GM18511 (cell line): ENCODE measurements around the gene GPSM3.
A peak's percentile ranks its signal among the peaks of the same experiment; 100 is the strongest.
"Not testable (repeated sequence)": the region's sequence is repeated elsewhere in the genome, so short reads cannot be mapped to it uniquely, and the experiment has no call there.

Experiments
- ATAC-seq: cut with Tn5 transposase; IDR thresholded peaks from one replicate; pipeline ENCODE4 v1.9.1; 2021; ENCODE audit warnings: mild to moderate bottlenecking, moderate library complexity; ENCODE audit not compliant: unreplicated experiment

Gene GPSM3, protein sequence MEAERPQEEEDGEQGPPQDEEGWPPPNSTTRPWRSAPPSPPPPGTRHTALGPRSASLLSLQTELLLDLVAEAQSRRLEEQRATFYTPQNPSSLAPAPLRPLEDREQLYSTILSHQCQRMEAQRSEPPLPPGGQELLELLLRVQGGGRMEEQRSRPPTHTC

DNA sequence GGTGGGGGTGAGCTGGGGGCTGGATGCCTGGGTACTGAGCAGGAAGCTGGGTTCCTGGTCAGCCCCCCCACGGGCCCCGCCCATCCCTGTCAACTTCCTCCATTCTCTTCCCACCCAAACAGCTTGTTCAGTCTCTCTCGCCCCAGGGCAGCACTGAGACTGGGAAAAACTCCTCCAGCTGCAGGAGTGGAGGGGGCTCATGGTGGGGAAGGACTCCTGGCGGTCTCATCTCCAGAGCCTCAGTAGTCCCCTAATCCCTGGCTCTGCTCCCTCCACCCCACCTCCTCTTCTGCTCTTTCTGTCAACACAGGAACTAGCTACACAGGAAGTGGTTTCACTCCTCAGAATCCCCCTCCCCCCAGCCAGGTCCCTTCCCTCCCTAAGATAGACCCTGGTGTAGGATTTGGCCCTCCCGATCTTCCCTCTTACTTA is at the start of gene GPSM3:
GPSM3 (minus strand) TSS at position 36 of the 432 bp plus-strand sequence. CDS start 130 bp downstream, outside the sequence.
- no peak for ATAC-seq

DNA sequence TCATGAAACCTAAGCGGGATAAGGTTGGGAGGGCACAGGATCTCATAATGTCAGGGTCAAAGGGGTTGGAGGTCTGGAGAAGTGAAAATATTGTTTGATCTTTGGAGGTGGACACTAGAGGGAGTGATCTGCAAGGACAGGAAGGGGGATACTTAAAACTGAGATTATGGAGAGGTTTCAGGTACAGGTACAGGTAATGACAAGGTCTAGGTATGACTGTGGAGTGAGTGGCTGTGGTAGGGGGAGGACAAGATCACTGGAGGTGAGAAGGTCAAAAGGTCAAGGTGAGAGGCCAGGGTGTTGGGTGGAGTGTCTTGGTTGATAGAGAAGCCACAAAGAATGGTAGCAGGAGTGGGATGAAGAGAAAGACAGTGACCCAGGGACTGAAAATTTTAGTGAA is 48.2 kb upstream of the GPSM3 start:
- ATAC-seq = no peak

DNA sequence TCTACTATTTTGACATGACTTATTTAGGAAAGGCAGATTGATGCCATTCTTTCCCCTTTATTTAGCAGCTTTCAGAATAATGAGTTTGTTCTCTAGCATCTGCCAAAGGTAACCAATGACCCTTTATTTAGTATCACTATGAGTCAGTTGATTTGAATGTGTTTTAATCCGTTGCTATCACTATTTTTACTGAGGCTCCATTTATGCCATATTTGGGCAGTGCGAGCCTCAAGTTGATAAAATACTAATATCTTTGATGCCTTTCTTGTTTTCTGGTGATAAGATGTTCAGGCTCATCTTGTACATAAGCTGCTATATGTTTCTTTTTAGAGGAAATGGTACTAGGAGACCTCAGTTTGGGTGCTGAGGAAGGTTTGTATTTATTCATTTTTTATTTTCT is 47.0 kb upstream of the GPSM3 start:
- no peak for ATAC-seq

DNA sequence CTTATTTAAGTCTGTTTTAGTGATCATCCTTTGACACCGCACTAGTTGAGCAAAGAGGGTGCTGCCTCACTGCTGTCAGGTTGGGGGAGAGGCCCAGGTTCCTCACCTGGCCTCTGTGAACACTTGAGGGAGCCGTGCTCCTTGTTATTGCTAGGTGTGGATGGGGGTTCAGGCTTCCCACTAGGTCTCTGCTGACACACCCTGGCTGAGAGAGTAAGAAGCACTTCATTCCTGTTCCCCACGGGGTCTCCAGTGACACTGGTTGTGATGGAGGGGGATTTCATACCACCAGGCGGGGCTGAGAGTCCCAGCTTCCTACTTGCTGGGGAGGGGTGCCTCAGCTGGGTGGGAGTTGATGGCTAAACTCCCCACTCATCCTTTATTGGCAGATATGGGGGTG is 42.5 kb upstream of the GPSM3 start:
- ATAC-seq = no peak

DNA sequence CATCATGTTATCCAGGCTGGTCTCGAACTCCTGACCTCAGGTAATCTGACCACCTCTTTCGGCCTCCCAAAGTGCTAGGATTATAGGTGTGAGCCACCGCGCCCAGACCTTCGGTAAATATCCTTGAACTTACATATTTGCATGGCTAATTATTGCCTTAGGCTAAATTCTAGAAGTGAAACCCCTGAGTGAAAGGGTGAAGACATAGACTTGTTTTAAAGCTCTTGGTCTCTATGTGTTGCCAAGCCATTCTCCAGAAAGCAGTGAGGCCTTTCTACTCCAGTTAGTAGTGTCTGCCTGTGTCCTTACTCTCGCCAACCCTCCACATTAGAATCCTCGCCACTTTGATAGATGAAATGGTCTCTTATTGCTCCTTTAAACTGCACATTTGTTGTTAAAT is 34.0 kb upstream of the GPSM3 start:
- no peak for ATAC-seq

DNA sequence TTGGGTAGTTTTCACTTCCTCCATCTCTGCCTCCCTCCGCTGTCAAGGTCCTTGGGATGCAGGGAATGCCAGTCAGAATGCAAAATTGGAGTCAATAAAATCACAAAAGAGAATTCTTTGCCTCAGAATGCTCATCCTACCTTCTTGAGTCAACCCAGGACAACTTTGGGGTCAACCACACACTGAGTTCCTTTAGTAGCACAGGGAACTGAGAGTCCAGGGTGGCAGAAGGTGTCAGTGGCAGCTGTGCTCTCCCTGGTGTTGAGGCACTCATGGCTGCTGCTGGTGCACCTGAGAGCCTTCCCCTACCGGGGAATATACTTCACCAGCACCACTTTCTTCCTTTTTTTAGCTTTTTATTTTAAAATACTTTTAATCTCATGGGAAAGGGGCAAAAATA is 32.3 kb upstream of the GPSM3 start:
- ATAC-seq = peak; percentile 50

DNA sequence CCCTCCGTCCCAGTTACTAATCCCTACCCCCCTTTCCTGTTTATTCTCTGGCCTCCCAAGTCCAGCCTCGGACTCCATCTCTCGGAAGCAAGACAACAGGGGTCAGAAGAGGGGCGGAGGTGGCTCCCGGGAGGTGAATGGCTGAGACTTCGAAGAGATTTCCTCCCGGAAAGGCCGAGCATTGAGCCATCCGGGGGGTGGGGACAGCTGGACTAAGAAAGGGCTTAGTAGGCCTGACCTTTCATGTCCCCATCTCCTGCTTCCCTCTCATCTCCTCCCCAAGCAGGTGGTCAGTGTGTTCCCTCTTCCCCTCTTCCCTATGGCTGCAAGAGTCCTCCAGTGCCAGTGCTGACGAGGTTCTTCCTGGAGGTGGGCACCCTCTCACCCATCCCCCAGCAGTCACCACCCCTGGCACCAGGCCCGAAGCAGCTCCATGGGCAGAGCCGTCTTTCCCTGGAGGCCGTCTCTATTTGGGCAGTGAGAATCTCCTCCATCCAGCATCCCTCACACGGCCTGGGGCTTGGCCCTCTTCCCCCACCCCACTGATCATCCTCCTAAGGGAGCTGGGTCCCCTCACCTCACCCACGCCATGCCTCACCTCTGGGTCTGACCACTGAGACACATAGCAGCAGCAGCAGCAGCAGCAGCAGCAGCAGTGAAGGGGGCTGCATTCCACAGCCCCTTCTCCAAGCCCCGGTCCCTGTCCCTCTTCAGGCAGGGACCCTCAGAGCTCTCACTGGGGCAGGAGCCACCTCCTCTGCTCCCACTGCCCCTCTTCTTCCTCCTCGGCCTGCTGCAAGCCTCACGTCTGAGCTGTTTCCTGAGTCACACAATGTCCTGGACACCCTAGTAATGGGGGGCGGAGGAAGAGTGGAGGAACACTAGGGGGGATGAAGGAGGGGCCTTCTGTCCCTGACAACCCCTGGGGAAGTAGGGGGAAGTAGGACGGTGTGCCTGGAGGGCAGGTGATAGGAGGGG is 31.1 kb upstream of the GPSM3 start, which contains the start of gene NOTCH4:
NOTCH4 (minus strand) TSS at position 810 of the 978 bp plus-strand sequence; CDS start at position 671, 139 bp downstream.
- no peak for ATAC-seq

DNA sequence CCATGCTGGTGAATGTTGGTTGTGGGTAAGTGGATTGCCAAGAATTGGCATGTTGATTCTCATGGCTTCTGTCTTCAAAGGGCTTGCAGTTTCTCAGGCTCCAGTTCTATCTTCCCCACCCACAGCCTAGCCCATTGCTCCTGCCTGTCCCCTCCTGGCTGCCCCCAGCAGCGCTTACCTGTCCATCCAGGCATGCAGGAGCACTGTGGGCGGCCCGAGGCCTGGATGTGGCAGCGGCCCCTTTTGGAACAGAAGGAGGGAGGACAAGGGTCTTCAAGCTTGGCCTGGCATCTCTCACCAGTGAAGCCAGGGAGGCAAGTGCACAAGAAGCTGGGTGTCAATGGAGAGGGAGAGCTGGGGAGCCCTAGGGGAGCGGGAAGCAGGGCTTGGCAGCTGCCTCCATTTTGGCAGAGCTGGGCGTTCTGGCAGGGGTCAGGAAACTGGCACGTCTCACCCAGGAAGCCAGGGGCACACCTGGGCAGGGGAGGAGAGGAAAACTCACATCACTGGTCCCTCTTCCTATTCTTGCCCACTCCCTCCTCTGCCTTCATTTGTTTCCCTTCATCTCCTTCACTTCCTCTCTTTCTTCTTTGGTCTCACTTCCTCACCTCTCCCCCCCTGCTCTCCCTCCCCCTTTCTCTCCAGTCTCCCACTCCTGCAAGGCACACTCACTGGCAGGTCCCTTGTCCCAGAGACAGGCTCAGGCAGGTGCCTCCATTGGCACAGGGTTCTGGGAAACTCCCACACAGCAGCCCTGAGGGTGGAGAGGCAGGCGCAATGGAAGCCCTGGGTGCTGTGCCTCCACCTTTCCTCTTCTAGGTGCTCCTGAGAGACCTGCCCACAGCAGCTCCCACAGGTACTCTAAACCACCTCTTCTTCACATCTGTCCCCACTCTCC is 30.1 kb upstream of the GPSM3 start:
- ATAC-seq = no peak

DNA sequence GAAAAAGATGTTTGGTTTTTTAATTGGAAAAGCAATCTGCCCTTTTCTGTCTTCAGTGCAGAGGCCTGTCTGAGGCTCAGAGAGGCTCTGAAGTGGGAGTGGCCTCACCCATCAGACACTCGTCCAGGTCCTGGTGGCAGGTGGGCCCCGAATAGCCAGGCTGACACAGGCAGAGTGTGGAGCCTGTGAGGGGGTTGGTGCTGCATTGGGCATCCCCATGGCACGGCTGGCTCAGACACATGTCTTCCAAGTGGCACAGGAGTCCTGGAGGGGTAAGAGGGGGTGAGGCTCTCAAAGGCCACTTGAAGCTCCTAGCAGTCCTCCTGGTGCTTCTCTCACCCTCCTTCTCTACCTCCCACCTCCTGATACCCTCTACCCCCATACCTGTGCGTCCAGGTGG is 27.6 kb upstream of the GPSM3 start:
- ATAC-seq = no peak

DNA sequence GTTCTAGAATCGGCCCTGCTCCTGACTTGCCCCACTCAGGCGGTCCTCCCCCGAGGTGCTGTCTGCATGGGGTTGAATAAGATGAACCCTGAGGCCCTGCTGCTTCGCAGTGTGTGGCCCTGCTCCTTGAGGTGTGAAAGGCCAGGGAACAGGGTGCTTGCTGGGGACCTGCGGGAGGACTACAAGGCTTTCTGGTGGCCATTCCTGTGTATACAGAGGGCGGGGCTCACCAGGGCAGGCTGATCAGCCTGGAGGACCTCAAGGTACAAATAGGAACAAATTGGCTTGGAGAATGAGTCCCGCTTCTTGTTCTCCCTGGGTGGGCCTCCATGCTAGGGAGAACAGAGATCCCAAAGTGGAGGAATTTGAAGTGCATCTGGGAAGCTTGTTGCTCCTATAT is 25.7 kb upstream of the GPSM3 start:
- ATAC-seq = no peak

DNA sequence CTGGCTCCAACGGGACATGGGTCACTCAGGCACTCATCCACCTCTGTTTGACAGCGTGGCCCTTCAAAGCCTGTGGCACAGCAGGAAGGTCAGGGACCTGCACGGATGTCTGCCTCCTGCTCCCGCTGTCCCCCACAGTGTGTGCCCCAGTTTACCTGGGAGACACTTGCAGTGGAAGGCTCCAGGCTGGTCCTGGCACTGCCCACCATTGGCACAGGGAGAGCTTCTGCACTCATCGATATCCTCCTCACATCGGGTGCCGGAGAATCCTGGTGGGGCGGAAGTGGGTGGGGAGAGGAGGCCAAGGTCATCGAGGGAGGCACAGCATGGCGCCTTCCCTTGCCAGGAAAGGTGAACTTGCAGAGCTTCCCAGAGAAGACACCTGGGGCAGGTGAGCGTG is 24.6 kb upstream of the GPSM3 start:
- no peak for ATAC-seq

DNA sequence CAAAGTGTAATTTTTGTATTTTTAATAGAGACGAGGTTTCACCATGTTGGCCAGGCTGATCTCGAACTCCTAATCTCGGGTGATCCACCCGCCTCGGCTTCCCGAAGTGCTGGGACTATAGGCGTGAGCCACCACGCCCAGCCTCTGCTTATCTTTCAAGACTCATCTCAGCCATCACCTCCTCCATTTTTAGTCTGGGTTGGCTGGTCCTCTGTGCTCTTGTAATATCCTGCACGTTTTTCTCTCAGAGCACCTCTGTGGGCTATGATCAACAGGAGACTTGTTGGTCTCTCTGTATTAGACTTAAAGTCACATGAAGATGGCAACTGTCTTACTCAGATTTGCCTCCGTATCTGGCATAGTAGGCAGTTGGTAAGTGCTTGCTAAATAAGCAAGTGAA is 23.8 kb upstream of the GPSM3 start:
- no peak for ATAC-seq

DNA sequence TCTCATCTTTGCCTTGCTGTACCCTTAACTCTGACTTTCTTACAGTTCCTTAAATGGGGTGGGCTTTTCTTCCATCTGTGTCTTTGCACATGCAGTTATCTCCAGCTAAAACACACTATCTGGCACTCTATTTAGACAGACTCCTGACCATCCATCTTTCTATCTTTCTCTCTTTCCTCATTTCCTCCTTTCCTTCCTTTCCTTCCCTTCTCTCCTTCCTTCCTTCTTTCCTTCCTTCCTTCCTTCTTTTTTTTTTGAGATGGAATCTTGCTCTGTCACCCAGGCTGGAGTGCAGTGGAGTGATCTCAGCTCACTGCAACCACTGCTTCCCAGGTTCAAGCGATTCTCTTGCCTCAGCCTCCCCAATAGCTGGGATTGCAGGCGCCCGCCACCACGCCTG is 23.2 kb upstream of the GPSM3 start:
- no peak for ATAC-seq

DNA sequence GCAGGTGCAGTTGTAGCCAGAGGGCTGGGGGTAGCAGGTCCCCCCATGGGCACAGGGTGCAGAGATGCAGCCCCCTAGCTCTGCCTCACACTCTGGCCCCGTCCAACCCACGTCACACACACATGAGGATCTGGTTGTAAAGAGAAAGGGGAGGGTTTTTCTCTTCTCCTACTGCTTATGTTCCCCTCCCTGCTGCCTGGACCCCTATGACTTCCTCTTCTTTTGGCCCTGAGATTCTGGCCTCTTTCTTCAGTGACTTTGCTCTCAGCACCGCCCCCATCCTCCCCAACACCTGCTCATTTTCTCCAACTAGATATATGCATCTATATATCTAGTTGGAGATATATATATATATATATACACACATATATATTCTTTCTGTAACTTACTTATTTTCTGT is 21.7 kb upstream of the GPSM3 start:
- ATAC-seq = no peak

DNA sequence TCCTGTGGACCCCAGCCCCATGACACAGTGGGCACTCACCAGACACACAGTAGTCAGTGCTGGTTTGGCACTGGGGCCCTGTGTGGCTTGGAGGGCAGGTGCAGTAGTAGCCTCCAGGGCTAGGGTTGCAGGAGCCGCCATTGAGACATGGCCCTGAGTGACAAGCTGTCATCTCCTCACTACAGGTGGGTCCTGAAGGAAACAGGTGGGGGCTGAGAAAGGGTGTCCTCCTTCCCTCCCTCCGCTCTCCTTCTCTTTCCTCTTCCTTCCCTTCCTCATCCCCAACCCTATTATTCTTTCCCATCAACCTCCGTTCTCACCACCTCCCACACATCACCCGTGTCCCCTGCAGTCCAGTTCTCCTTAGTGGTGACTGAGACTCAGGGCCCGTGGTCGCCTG is 21.2 kb upstream of the GPSM3 start:
- ATAC-seq = no peak

DNA sequence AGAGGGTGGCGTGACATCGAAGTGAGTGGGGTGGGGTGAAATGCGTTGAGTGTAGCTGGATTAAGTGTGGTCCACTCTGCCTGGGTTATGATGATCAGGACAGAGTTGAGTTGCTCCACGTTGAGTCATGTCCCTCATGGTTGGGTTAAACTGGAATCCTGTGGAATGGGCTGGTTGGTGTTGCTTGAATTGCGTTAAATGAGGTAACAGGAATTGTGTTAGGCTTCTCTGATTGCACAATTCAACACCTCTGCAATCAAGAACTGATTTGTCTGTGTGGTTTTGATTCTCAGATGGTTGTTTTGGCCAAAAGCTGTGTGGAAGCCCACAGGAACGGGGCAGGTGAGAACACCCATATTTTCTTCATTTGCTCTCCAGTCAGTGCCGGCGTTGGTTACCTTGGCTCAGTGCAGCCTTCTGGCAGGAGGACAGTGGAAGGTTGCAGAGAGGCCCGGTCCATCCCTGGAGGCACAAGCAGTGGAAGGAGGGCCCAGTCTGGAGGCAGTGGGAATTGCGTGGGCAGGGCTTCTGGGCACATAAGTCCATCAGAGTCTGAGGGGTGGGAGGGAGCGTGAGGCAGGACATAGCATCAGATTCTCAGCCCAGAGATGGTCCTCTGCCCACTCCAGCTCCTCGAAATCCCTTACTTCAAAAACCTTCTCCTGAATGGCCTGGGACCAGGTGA is 19.8 kb upstream of the GPSM3 start:
- ATAC-seq = no peak

DNA sequence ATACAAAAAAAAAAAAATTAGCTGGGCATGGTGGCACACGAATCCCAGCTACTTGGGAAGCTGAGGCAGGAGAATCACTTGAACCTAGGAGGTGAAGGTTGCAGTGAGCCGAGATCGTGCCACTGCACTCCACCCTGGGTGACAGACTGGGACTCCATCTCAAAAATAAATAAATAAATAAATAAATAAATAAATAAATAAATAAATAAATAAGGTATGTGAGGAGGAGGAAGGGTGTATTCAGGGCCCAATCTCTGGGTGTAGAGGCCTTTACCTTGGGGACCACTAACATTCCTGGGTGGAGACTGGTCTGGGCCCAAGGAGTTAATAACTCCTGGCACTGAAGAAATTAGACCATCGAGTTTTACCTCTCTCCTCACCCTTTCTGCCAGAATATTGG is 19.0 kb upstream of the GPSM3 start:
- ATAC-seq = not testable (repeated sequence)

DNA sequence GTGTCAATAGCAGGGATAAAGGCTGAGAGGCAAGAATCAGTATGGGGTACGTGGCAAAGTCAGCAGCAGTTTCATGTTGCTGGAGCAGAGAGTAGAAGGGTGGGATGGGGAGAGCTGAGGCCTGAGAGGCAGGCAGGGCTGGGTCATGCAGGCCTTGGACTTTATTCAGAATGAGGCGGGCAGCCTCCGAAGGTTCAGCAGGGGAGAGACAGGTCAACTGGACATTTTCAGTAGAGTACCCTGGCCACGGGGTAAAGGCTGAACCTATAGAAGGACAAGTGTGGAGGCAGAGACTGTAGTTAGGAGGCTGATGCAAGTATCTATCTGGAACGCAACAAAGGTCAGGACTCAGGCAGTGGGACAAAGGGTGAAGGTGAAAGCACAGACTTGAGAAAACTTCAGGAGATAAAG is 17.8 kb upstream of the GPSM3 start:
- no peak for ATAC-seq

DNA sequence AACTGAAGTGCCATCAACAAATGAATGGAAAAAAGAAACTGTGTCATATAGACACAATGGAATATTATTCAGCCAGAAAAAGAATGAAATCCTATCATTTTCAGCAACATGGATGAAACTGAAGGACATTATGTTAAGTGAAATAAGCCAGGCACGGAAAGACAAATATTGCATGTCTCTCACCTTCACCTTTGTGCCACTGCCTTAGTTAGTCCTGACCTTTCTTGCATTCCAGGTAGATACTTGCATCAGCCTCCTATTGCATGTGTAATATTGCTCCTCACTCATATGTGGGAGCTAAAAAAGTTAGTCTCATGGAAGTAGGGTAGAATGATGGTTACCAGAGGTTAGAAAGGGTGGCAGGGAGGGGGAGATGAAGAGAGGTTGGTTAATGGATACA is 16.6 kb upstream of the GPSM3 start:
- ATAC-seq = no peak

DNA sequence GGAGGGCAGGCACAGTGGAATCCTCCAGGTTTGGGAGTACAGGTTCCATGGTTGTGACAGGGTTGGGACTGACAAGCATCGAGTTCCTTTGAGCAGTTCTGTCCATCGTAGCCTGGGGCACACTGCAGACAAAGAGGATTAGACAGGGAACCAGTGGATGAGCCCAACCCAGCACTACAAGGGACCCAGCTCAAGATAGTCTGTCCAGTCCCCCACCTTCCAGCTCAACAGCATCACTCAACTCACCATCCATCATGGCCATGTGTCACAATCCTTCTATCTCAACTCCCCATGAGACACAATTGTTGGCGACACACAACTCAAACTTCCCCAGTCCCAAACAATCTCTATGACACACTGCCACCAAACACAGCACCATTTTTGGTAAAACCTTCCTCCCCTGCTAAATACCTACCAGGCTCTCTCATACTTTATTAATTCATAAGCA is 11.8 kb upstream of the GPSM3 start:
- ATAC-seq = no peak
